Measurements from ENCODE around the gene PLCL2.

GRCh38 chr3:17091910-17092582, 207.3 kb downstream of the PLCL2 start:
- TF ChIP-seq CTCF (conservative IDR thresholded peaks at IDR 0.05; ENCODE audit: low read depth, low read length), result no peak
- no peak for TF ChIP-seq EZH2 (IDR thresholded peaks at IDR 0.05; ENCODE audit: borderline replicate concordance, low read depth, low read length, poor library complexity, severe bottlenecking)
